Coronary artery (tissue), 2 donors: ENCODE results near the gene GCSAM.

Experiments
- DNase-seq: peaks from one replicate; pipeline ENCODE4 v3.0.0-alpha.2; 2017; ENCODE audit warnings: low spot score
- H3K27ac ChIP-seq, 2 donors: fragments of 200-600 bp; sonication (generic); one replicate each; pipeline ENCODE4 v1.5.1; 2016 to 2019
- H3K4me3 ChIP-seq: fragments of 200-600 bp; sonication (generic); 2 replicates; pipeline ENCODE4 v1.5.1; 2016; ENCODE audit warnings: mild to moderate bottlenecking, moderate library complexity
- CTCF ChIP-seq: fragments of 200-600 bp; sonication (generic); IDR thresholded peaks from one replicate; pipeline ENCODE4 v1.5.1; 2019; ENCODE audit warnings: antibody characterized with exemption

The GCSAM gene

GRCh38 chr3:112116748-112117186, 16.3 kb downstream of the GCSAM start:
- TF ChIP-seq CTCF, result no peak
- H3K27ac ChIP-seq, result no peak overlapping the region
- peak overlapping the region; percentile 50 for H3K4me3 ChIP-seq
- no peak for DNase-seq

GRCh38 chr3:112115806-112116383, 17.2 kb downstream of the GCSAM start:
- DNase-seq, result no peak
- no peak for TF ChIP-seq CTCF
- H3K4me3 ChIP-seq, result no peak overlapping the region
- no peak overlapping the region for H3K27ac ChIP-seq

- H3K27ac ChIP-seq, result no peak overlapping the region
- no peak for DNase-seq
- H3K4me3 ChIP-seq, result no peak overlapping the region
- TF ChIP-seq CTCF, result no peak
These were observed 17.8 kb downstream of the GCSAM start for GRCh38 chr3:112115161-112115739.

- Histone ChIP-seq H3K4me3 (no peak overlapping the region), H3K27ac (no peak overlapping the region)
- no peak for DNase-seq
- no peak for TF ChIP-seq CTCF
These were observed 18.4 kb downstream of the GCSAM start for GRCh38 chr3:112114576-112115160.

GRCh38 chr3:112111785-112112402, 21.2 kb downstream of the GCSAM start:
- no peak for DNase-seq
- no peak for TF ChIP-seq CTCF
- no peak overlapping the region for H3K4me3 ChIP-seq
- no peak overlapping the region for H3K27ac ChIP-seq

- DNase-seq, result no peak
- TF ChIP-seq CTCF, result no peak
- Histone ChIP-seq H3K27ac (no peak overlapping the region), H3K4me3 (no peak overlapping the region)
These were observed 23.7 kb downstream of the GCSAM start for GRCh38 chr3:112109322-112109721.
